ENCODE results near the gene WDR5. TPM values are rescaled to one million over a fixed set of nuclear protein-coding genes. Genes with fewer than 3 reads are reported as not detected.
"Not testable (repeated sequence)": the region's sequence is repeated elsewhere in the genome, so short reads cannot be mapped to it uniquely, and the experiment has no call there.

Gene WDR5
- total RNA-seq, result 10 to 100 TPM; 41.0 to 42.5 TPM

DNA sequence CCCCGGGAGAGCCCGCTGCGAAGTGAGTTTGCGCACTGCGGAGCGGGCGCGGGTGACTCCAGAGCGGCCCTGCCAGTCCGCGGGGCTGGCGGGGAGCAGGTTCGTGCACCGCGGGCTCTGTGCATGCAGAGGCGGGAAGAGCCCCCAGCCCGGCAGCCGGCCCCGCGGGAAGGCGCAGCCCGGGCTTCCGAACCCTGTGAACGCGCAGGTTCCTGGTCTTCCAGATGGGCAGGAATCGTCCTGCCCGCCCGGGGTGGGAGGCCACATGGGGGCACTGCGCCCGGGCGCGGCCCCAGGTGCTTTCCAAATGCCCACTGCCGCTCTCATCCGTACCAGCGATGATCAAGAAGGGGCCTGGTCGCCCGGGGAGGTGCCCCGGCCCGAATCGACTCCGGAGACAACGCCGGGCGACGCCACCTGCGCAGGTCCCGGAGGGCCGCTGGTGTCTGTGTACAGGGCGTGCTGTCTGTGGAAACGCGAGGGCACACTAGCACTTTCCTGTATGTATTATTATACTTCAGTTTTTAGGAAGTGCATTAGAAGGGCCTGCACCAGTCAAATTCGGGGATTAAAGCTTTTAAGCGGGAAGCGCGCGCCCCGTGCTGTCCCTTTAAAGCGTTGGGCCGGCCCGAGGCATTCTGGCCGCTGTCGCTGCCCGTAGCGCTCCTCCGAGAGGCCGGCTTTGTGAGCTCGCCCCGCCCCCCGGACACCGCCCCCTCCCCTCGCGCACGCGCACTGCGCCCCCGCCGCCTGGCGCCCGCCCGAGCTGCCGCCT is at the start of gene WDR5:
TSS of gene WDR5 (plus strand) at position 740 of the 775 bp plus-strand sequence. CDS start 3,796 bp downstream, outside the sequence.
- Mint-ChIP-seq H3K36me3 (ENCODE audit: low read depth) (peaks cover 15% of the 10 kb centered on the region), H3K27me3 (no peaks in the 10 kb centered on the region), H3K4me1 (peaks cover 40% of the 10 kb centered on the region), H3K9me3 (no peaks in the 10 kb centered on the region), H3K27ac (peak within 1 kb of the TSS; percentile 94), H3K4me3 (peak within 1 kb of the TSS; percentile 89)
- ChIA-PET POLR2A (interaction anchor here (0.9 kb wide), 1 partner anchor 29 kb away, joined by 9 read pairs; the partner anchor contains the start of gene RNU6ATAC), CTCF (interaction anchor here (0.8 to 1.0 kb wide), 5 partner anchors 27 to 109 kb away, joined by 3 read pairs; partner anchors contain the start of gene RNU6ATAC)
- DNase-seq, result peak; percentile 90

DNA sequence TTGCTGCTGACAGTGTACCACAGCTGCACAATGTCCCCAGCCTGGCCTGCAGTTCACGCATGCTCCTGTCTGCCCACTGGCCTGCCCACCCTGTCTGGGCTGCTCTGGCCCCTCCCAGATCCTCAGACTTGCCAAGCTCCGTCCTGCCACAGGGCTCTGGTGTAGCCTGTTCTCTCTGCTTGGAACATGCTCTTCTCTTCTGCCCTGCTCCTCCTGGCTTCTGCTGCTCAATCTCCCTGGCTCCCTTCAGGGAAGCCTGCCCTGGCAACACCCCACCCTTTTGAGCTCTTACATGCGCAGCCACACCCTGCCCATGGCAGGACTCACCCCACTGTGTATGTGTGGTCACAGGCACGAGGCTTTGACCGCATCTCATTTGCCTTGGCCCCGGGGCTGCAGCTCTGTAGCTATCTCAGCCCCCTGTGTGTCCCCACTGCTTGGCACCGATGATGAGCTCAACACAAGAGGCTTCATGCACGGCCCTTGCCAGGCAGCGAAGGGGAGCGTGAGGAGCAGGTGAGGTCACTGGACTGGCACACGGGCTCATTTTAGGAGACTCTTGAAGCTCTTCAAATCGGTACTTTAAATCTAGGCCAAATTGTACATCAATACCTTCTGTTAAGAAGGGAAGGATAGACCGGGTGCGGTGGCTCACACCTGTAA is 47.7 kb upstream of the WDR5 start:
- DNase-seq, result no peak
- H3K27me3 Mint-ChIP-seq, result peaks cover 14% of the 10 kb centered on the region
- no peak overlapping the region for H3K27ac Mint-ChIP-seq
- CTCF ChIA-PET, result no interaction called here
- H3K4me3 Mint-ChIP-seq, result no peak overlapping the region
- POLR2A ChIA-PET, result no interaction called here
- H3K9me3 Mint-ChIP-seq, result no peaks in the 10 kb centered on the region
- no peaks in the 10 kb centered on the region for H3K36me3 Mint-ChIP-seq (ENCODE audit: low read depth)
- H3K4me1 Mint-ChIP-seq, result no peaks in the 10 kb centered on the region

DNA sequence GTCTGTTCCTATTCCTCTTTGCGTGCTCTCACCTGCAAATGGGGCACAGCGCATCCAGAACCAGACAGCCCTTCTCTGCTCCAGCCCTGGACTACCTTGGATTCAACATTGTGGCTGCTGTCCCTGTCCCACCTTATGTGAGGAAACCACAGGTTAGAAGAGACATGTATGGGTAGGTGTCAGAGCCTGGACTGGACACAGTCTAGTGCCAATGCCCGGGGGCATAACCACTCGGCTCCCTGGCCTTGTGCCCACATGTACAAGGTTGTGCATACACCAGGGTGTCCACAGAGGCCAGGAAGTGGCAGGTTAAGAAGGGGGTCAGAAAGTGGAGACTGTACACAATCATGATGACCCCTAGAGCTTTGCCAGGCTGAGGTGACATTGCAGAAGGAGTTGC is 45.9 kb upstream of the WDR5 start:
- no peaks in the 10 kb centered on the region for H3K9me3 Mint-ChIP-seq
- no peak overlapping the region for H3K4me3 Mint-ChIP-seq
- no peak overlapping the region for H3K27ac Mint-ChIP-seq
- POLR2A ChIA-PET, result no interaction called here
- CTCF ChIA-PET, result interaction anchor here (1.1 kb wide), 1 partner anchor 64 kb away, joined by 3 read pairs; the partner anchor contains the start of gene BRD3OS
- H3K4me1 Mint-ChIP-seq, result no peaks in the 10 kb centered on the region
- H3K36me3 Mint-ChIP-seq (ENCODE audit: low read depth), result no peaks in the 10 kb centered on the region
- H3K27me3 Mint-ChIP-seq, result peaks cover 16% of the 10 kb centered on the region
- no peak for DNase-seq

DNA sequence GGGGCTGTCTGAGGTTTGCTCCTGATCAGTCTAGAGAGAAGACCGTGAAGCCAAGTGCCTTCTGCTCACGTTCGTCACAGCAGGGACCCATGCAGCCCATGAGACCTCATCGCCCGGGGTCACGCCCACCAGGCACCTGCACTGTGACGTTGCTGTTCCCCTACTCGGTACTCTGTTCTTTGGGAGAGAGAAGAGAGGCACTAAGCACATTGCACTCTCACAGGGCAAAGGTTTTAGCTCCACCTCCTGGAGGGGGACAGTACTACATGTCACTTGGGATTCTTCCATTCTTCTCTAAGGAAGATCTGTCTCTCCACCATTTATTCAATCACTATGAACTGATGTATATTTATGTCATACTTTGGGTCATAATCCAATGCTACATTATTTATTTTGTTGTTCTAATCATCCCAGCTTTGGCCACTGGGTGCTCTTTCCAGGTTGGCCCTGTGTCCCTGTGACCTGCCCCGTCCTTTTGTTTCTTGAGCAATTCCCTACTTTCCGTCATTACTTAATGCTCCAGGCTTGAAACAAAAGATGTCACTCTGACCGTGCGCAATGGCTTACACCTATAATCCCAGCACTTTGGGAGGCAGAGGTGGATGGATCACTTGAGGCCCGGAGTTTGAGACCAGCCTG is 36.6 kb upstream of the WDR5 start:
- no peak overlapping the region for H3K4me3 Mint-ChIP-seq
- DNase-seq, result peak; percentile 72
- H3K27me3 Mint-ChIP-seq, result peaks cover 1% of the 10 kb centered on the region
- no peaks in the 10 kb centered on the region for H3K36me3 Mint-ChIP-seq (ENCODE audit: low read depth)
- POLR2A ChIA-PET, result no interaction called here
- no peak overlapping the region for H3K27ac Mint-ChIP-seq
- peaks cover 2% of the 10 kb centered on the region for H3K9me3 Mint-ChIP-seq
- H3K4me1 Mint-ChIP-seq, result no peaks in the 10 kb centered on the region
- CTCF ChIA-PET, result interaction anchor here (1.0 kb wide), 1 partner anchor 26 kb away, joined by 4 read pairs; no protein-coding TSS in a partner anchor

DNA sequence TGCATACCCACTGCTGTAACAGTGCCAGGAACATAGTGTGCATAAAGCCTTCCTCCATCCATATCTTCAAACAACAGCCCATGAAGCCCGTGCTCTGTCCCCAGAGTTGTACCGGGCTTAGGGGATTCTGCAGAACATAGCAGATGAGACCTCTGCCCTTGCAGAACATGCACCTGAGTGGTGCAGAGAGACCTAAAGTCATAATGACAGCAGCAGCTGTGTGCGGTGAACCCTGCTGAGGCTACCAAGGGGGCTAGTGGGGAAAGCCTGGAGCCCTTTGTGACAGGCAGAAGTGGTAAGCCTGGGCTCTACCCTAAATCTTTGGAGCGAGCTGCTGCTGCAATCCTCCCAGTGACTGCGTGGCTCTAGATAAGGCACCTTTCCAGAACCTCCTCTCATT is 35.8 kb upstream of the WDR5 start:
- Mint-ChIP-seq H3K27ac (no peak overlapping the region), H3K9me3 (peaks cover 2% of the 10 kb centered on the region), H3K27me3 (peaks cover under 1% of the 10 kb centered on the region), H3K36me3 (ENCODE audit: low read depth) (no peaks in the 10 kb centered on the region), H3K4me1 (no peaks in the 10 kb centered on the region), H3K4me3 (no peak overlapping the region)
- ChIA-PET POLR2A (no interaction called here), CTCF (no interaction called here)
- no peak for DNase-seq

DNA sequence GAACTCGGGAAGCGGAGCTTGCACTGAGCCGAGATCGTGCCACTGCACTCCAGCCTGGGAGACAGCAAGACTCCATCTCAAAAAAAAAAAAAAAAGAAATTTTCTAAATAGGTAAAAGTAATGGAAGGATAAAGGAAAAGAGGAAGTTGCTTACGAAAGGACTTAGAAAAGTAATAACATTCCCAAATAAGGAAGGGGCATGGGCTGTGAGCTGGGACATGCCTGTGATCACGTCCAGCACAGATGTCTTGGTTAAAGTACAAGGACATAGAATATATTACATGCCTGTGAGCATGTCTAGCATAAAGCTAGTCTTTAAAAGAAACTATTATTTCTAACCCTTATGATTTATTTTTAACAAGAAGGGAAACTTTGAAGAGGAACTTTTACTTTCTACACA is 34.7 kb upstream of the WDR5 start:
- H3K36me3 Mint-ChIP-seq (ENCODE audit: low read depth); H3K4me1 Mint-ChIP-seq; DNase-seq; H3K27ac Mint-ChIP-seq; H3K9me3 Mint-ChIP-seq; POLR2A ChIA-PET; H3K27me3 Mint-ChIP-seq; H3K4me3 Mint-ChIP-seq: not testable (repeated sequence)
- CTCF ChIA-PET, result interaction anchor here (0.6 kb wide), 1 partner anchor 337 kb away, joined by 3 read pairs; no protein-coding TSS in a partner anchor

DNA sequence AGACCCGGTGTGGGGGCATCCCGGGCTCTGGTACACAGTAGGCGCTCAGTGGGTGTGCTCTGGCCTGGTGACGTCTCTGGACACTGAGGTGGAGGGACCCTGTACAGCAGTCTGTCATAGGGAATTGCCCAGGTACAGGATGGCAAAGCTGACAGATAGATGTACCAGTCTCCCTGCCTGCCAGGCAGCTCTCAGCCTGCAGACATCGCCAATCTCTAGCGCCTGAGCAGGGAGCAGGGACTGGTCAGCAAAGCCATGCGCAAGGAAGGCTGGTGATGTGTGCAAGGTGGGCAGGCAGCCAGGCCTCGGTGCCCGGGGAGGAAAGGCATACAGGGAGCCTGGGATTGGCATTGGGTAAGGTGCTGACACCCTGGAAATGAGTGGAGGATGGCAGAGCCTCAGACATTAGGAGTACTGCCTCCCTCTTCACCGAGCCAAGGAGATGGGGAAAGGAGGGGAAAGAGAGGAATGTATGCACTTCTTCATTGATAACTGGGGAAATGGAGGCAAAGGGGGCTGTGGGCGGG is 34.2 kb upstream of the WDR5 start:
- no peak overlapping the region for H3K4me3 Mint-ChIP-seq
- POLR2A ChIA-PET, result no interaction called here
- no peak overlapping the region for H3K27ac Mint-ChIP-seq
- no peaks in the 10 kb centered on the region for H3K4me1 Mint-ChIP-seq
- H3K36me3 Mint-ChIP-seq (ENCODE audit: low read depth), result no peaks in the 10 kb centered on the region
- DNase-seq, result no peak
- CTCF ChIA-PET, result no interaction called here
- peaks cover 9% of the 10 kb centered on the region for H3K27me3 Mint-ChIP-seq
- H3K9me3 Mint-ChIP-seq, result peaks cover 2% of the 10 kb centered on the region

DNA sequence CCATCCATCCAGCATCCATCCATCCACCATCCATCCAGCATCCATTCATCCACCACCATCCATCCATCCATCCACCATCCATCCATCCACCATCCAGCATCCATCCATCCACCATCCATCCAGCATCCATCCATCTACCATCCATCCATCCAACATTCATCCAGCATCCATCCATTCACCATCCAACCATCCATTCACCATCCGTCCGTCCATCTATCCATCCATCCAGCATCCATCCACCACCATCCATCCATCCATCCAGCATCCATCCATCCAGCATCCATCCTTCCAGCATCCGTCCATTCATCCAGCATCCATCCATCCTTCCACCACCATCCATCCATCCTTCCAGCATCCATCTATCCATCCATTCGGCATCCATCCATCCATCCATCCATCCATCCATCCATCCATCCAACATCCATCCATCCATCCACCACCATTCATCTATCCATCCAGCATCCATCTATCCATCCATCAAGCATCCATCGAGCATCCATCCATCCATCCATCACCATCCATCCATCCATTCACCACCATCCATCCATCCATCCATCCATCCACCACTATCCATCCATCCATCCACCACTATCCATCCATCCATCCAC is 32.4 kb upstream of the WDR5 start:
- Mint-ChIP-seq H3K27ac (no peak overlapping the region), H3K9me3 (peaks cover 2% of the 10 kb centered on the region), H3K4me1 (no peaks in the 10 kb centered on the region), H3K27me3 (peaks cover 13% of the 10 kb centered on the region), H3K4me3 (no peak overlapping the region), H3K36me3 (ENCODE audit: low read depth) (no peaks in the 10 kb centered on the region)
- ChIA-PET CTCF (no interaction called here), POLR2A (no interaction called here)
- DNase-seq, result no peak

DNA sequence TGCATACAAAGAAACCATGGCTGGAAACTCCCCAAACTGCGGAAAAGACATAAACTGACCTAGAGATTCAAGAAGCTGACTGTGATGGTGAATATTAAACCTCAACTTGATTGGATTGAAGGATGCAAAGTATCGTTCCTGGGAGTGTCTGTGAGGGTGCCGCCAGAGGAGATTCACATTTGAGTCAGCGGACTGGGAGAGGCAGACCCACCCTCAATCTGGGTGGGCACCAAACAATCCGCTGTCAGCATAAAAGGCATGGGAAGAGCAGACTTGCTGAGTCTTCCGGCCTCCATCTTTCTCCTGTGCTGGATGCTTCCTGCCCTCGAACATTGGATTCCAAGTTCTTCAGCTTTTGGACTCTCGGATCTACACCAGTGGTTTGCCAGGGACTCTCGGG is 24.8 kb upstream of the WDR5 start:
- ChIA-PET CTCF (no interaction called here), POLR2A (no interaction called here)
- Mint-ChIP-seq H3K36me3 (ENCODE audit: low read depth) (no peaks in the 10 kb centered on the region), H3K4me3 (no peak overlapping the region), H3K4me1 (no peaks in the 10 kb centered on the region), H3K27me3 (peaks cover 9% of the 10 kb centered on the region), H3K9me3 (no peaks in the 10 kb centered on the region), H3K27ac (no peak overlapping the region)
- DNase-seq, result no peak

DNA sequence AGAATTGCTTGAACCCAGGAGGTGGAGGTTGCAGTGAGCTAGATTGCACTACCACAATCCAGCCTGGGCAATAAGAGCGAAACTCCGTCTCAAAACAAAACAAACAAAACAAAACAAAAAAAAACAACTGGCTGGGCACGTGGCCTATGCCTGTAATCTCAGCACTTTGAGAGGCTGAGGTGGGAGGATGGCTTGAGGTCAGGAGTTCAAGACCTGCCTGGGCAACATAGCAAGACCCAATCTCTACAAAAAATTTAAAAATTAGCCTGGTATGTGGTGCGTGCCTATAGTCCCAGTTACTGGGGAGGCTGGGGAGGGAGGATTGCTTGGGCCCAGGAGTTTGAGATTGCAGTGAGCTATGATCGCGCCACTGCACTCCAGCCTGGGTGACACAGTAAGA is 23.3 kb upstream of the WDR5 start:
- Mint-ChIP-seq H3K27me3 (no peaks in the 10 kb centered on the region), H3K4me1 (no peaks in the 10 kb centered on the region), H3K4me3 (no peak overlapping the region), H3K36me3 (ENCODE audit: low read depth) (no peaks in the 10 kb centered on the region), H3K27ac (no peak overlapping the region), H3K9me3 (no peaks in the 10 kb centered on the region)
- DNase-seq, result no peak
- CTCF ChIA-PET, result interaction anchor here (0.6 kb wide), 1 partner anchor 122 kb away, joined by 3 read pairs; no protein-coding TSS in a partner anchor
- POLR2A ChIA-PET, result no interaction called here

DNA sequence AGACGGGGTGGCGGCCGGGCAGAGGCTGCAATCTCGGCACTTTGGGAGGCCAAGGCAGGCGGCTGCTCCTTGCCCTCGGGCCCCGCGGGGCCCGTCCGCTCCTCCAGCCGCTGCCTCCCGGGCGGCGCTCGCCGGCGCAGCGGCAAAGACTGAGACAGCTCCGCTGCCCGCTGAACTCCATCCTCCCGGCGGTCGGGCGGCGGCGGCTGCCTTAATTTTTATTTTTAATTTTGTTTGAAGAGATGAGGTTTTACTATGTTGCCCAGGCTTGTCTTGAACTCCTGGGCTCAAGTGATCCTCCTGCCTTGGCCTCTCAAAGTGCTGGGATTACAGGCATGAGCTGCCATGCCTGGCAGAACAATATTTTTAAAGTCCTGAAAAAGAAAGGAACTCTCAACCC is 16.9 kb upstream of the WDR5 start:
- H3K4me1 Mint-ChIP-seq; H3K4me3 Mint-ChIP-seq; H3K27me3 Mint-ChIP-seq; H3K9me3 Mint-ChIP-seq; H3K36me3 Mint-ChIP-seq (ENCODE audit: low read depth); POLR2A ChIA-PET; DNase-seq; H3K27ac Mint-ChIP-seq; CTCF ChIA-PET: not testable (repeated sequence)

DNA sequence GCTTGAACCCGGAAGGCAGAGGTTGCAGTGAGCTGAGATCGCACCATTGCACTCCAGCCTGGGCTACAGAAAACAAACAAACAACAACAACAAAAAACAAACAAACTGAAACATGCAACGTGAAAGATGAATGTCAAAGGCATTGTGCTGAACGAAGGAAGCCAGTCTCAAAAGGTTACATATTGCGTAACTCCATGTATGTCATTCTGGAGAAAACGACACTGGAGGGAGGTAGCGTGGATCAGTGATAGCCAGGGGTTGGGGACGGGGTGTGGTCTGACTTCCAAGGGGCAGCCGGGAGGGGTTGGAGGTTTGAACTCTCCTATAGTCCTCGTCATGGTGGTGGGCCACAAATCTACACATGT is 12.1 kb upstream of the WDR5 start:
- POLR2A ChIA-PET, result no interaction called here
- H3K9me3 Mint-ChIP-seq, result no peaks in the 10 kb centered on the region

More for the DNA sequence above, 12.1 kb upstream of the WDR5 start:
- CTCF ChIA-PET, result interaction anchor here (0.6 kb wide), 1 partner anchor 517 kb away, joined by 3 read pairs; no protein-coding TSS in a partner anchor
- Mint-ChIP-seq H3K4me1 (no peaks in the 10 kb centered on the region), H3K4me3 (no peak overlapping the region), H3K27ac (no peak overlapping the region), H3K27me3 (no peaks in the 10 kb centered on the region), H3K36me3 (ENCODE audit: low read depth) (no peaks in the 10 kb centered on the region)
- DNase-seq, result no peak
